Measurements from ENCODE around the gene CD300E.

CD300E gene

DNA sequence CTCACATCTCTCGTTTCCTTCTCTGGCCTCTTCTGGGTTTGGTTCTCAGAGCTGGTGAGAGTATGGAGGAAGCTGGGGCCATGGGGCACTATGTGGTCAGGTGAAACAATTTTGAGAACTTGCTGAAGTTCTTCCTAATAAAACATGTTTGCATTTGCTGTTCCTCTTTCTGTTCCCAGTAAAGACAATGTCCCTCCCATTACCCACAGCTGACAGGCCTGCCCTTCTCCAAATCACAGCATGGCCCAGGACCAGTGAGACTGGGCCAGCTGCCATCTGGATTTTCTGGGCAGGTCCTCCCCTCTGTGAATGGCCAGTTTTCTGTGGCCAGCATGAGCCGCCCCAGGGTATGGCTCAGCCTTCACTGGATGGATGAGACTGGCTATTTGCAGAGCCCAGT, 56.1 kb downstream of the CD300E start, which contains the start of gene CD300H:
TSS of gene CD300H (minus strand) at position 113 of the 400 bp plus-strand sequence.
- H3K4me1 ChIP-seq (ENCODE audit: insufficient read depth, poor library complexity, severe bottlenecking): peaks cover 9% of the 10 kb centered on the region
- DNase-seq (ENCODE audit: low spot score): no peak
- no peak within 1 kb of the TSS for H3K27ac ChIP-seq (ENCODE audit: poor library complexity, severe bottlenecking)
- no peaks in the 10 kb centered on the region for H3K27me3 ChIP-seq (ENCODE audit: insufficient read depth, poor library complexity, severe bottlenecking)
- TF ChIP-seq CTCF (IDR thresholded peaks at IDR 0.05; ENCODE audit: poor library complexity, severe bottlenecking): no peak
- H3K4me3 ChIP-seq (ENCODE audit: severe bottlenecking): no peak within 1 kb of the TSS
- H3K9me3 ChIP-seq (ENCODE audit: severe bottlenecking): no peaks in the 10 kb centered on the region
- H3K36me3 ChIP-seq (ENCODE audit: low read depth): no peaks in the 10 kb centered on the region
- no peak for ATAC-seq (ENCODE audit: low read depth)

GRCh38 chr17:74566132-74566753, 57.3 kb downstream of the CD300E start:
- Histone ChIP-seq H3K27me3 (ENCODE audit: insufficient read depth, poor library complexity, severe bottlenecking) (no peaks in the 10 kb centered on the region), H3K36me3 (ENCODE audit: low read depth) (no peaks in the 10 kb centered on the region), H3K4me3 (ENCODE audit: severe bottlenecking) (no peak overlapping the region), H3K9me3 (ENCODE audit: severe bottlenecking) (no peaks in the 10 kb centered on the region), H3K27ac (ENCODE audit: poor library complexity, severe bottlenecking) (no peak overlapping the region), H3K4me1 (ENCODE audit: insufficient read depth, poor library complexity, severe bottlenecking) (peaks cover 9% of the 10 kb centered on the region)
- peak; percentile 63 for TF ChIP-seq CTCF (IDR thresholded peaks at IDR 0.05; ENCODE audit: poor library complexity, severe bottlenecking)
- DNase-seq (ENCODE audit: low spot score) (no peak), ATAC-seq (ENCODE audit: low read depth) (no peak)

DNA sequence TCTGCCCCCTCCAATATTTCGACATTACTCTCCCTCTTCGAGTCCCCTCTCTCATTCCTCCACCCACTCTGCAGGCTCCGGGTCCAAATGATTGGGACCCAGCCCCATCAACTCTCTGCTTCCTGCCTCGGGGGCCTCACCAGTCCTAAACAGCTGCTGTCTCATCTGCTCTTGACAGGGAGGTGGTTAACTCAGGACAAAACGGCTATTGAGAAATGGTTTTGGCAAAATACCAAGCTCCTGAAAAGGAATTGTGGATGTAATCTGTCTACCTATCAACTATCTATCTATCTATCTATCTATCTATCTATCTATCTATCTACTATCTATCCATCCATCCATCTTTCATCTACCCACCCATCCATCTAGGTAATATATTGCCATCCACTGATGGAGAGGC, 58.4 kb downstream of the CD300E start:
- no peak for DNase-seq (ENCODE audit: low spot score)
- Histone ChIP-seq H3K4me1 (ENCODE audit: insufficient read depth, poor library complexity, severe bottlenecking) (peaks cover 9% of the 10 kb centered on the region), H3K9me3 (ENCODE audit: severe bottlenecking) (no peaks in the 10 kb centered on the region)

DNA sequence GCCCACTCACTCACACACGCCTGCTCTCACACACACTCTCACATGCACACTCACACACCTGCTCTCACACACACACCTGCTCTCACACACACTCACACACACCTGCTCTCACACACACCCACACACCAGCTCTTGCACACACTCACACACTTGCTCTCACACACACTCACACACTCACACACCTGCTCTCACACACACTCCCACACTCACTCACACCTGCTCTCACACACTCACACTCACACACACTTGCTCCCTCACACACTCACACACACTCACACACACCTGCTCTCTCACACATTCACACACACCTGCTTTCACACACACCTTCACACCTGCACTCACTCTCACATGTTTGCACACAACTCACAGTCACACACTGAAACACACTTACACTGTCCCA, 60.2 kb downstream of the CD300E start:
- Histone ChIP-seq H3K36me3 (ENCODE audit: low read depth) (no peaks in the 10 kb centered on the region), H3K27ac (ENCODE audit: poor library complexity, severe bottlenecking) (no peak overlapping the region), H3K4me3 (ENCODE audit: severe bottlenecking) (no peak overlapping the region), H3K9me3 (ENCODE audit: severe bottlenecking) (no peaks in the 10 kb centered on the region), H3K27me3 (ENCODE audit: insufficient read depth, poor library complexity, severe bottlenecking) (no peaks in the 10 kb centered on the region), H3K4me1 (ENCODE audit: insufficient read depth, poor library complexity, severe bottlenecking) (no peaks in the 10 kb centered on the region)
- ATAC-seq (ENCODE audit: low read depth) (no peak), DNase-seq (ENCODE audit: low spot score) (no peak)
- no peak for TF ChIP-seq CTCF (IDR thresholded peaks at IDR 0.05; ENCODE audit: poor library complexity, severe bottlenecking)

More for the DNA sequence above, 58.4 kb downstream of the CD300E start:
- TF ChIP-seq CTCF (IDR thresholded peaks at IDR 0.05; ENCODE audit: poor library complexity, severe bottlenecking): no peak
- Histone ChIP-seq H3K27ac (ENCODE audit: poor library complexity, severe bottlenecking) (no peak overlapping the region), H3K27me3 (ENCODE audit: insufficient read depth, poor library complexity, severe bottlenecking) (no peaks in the 10 kb centered on the region), H3K4me3 (ENCODE audit: severe bottlenecking) (no peak overlapping the region), H3K36me3 (ENCODE audit: low read depth) (no peaks in the 10 kb centered on the region)
- ATAC-seq (ENCODE audit: low read depth): no peak

DNA sequence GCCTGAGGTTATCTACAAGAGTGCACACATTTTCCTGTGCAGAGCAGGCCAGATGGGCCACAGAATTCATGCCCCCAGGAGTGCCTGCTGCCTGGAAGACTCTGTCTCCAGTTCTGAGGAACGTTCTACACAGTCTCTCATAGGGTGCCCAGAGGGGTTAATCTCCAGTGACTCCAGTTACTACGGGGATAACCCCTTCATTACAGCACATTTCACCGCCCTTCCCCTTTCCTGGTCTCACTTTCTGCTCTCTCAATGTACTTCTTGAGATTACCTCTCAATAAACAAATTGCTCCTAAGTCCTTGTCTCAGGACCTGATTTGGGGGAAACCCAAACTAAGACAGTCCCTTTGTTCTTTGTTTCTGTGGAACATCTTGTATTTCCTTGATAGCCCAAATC, 62.0 kb downstream of the CD300E start:
- no peaks in the 10 kb centered on the region for H3K27me3 ChIP-seq (ENCODE audit: insufficient read depth, poor library complexity, severe bottlenecking)
- H3K4me1 ChIP-seq (ENCODE audit: insufficient read depth, poor library complexity, severe bottlenecking): no peaks in the 10 kb centered on the region
- H3K9me3 ChIP-seq (ENCODE audit: severe bottlenecking): no peaks in the 10 kb centered on the region
- ATAC-seq (ENCODE audit: low read depth) (no peak), DNase-seq (ENCODE audit: low spot score) (no peak)
- H3K4me3 ChIP-seq (ENCODE audit: severe bottlenecking): no peak overlapping the region
- H3K36me3 ChIP-seq (ENCODE audit: low read depth): no peaks in the 10 kb centered on the region
- TF ChIP-seq CTCF (IDR thresholded peaks at IDR 0.05; ENCODE audit: poor library complexity, severe bottlenecking): no peak
- no peak overlapping the region for H3K27ac ChIP-seq (ENCODE audit: poor library complexity, severe bottlenecking)

All from RWPE2 (cell line).